B cell (primary cell): ENCODE results near the gene AICDA. TPM values are rescaled to one million over a fixed set of nuclear protein-coding genes. Genes with fewer than 3 reads are reported as not detected.
A peak's percentile ranks its signal among the peaks of the same experiment; 100 is the strongest.

Experiments used
- ATAC-seq: fragments of 200-7000 bp; cut with Tn5 transposase; one replicate; pipeline ENCODE4 v1.10.0; 2021; ENCODE audit warnings: low read depth, mild to moderate bottlenecking, moderate number of reproducible peaks, moderate library complexity
- CTCF ChIA-PET: fragments of 350-600 bp; sonication (Branson Sonifier 250); formaldehyde crosslinking; loops from one replicate; lab custom pipeline; 2021; ENCODE audit warnings: antibody characterized with exemption, inconsistent platforms; lab: Charles Lee
- POLR2A ChIA-PET: fragments of 350-600 bp; sonication (Branson Sonifier 250); formaldehyde crosslinking; loops from one replicate; lab custom pipeline; 2021; ENCODE audit warnings: antibody characterized with exemption; lab: Charles Lee
- DNase-seq: peaks from one replicate; pipeline ENCODE4 v3.0.0; 2013
- H2AFZ ChIP-seq: 2 replicates; pipeline ENCODE4 v1.6.1; 2012; ENCODE audit warnings: mild to moderate bottlenecking, low read depth, low read length; ENCODE audit not compliant: insufficient read depth, poor library complexity, severe bottlenecking
- H3K27ac ChIP-seq, 2 donors: 1 replicate in 1 of 2; 2 replicates in 1 of 2; pipeline ENCODE4 v1.5.1; 2012 to 2013; ENCODE audit warnings: low read length in 2 of 2, mild to moderate bottlenecking in 2 of 2, moderate library complexity in 1 of 2
- H3K27me3 ChIP-seq, 4 experiments: fragments of 200-600 bp in 1 of 4; sonication (generic) in 1 of 4; replicated peaks in 1 of 4; 1 replicate in 2 of 4; 2 replicates in 2 of 4; pipeline versions ENCODE4 v1.6.1 to v1.7.0; 2013 to 2016; ENCODE audit warnings: low read length in 3 of 4, mild to moderate bottlenecking in 2 of 4, mixed read lengths in 1 of 4, moderate library complexity in 1 of 4; ENCODE audit not compliant: insufficient read depth in 4 of 4, control insufficient read depth in 3 of 4; ENCODE audit errors: control extremely low read depth in 1 of 4
- H3K36me3 ChIP-seq, 2 experiments: replicated peaks in 1 of 2; 1 replicate in 1 of 2; 2 replicates in 1 of 2; pipeline versions ENCODE4 v1.6.1 to v1.7.1; 2013; ENCODE audit warnings: low read length in 1 of 2; ENCODE audit not compliant: insufficient read depth in 2 of 2, control insufficient read depth in 1 of 2; ENCODE audit errors: control extremely low read depth in 1 of 2, extremely low read depth in 1 of 2
- H3K4me1 ChIP-seq, 2 donors: fragments of 200-600 bp in 1 of 2; sonication (generic) in 1 of 2; 1 replicate in 1 of 2; 2 replicates in 1 of 2; pipeline versions ENCODE4 v1.5.1 to v1.6.1; 2013 to 2017; ENCODE audit warnings: low read length in 2 of 2; ENCODE audit not compliant: control insufficient read depth in 2 of 2, insufficient read depth in 2 of 2
- H3K4me2 ChIP-seq: replicated peaks from 2 replicates; pipeline ENCODE3; 2012; ENCODE audit warnings: mild to moderate bottlenecking, low read depth, low read length; ENCODE audit not compliant: poor library complexity, severe bottlenecking
- H3K4me3 ChIP-seq, 5 experiments: fragments of 200-600 bp in 1 of 5; sonication (generic) in 1 of 5; 1 replicate in 3 of 5; 2 replicates in 2 of 5; pipeline versions ENCODE4 v1.5.1 to v1.7.0; 2011 to 2016; ENCODE audit warnings: low read length in 4 of 5, mild to moderate bottlenecking in 4 of 5, low read depth in 2 of 5, control low read depth in 1 of 5, moderate library complexity in 1 of 5; ENCODE audit not compliant: insufficient read depth in 1 of 5; ENCODE audit errors: control extremely low read depth in 1 of 5, extremely low read depth in 1 of 5
- H3K79me2 ChIP-seq: fragments of 200-600 bp; sonication (generic); one replicate; pipeline ENCODE4 v1.6.0; 2016; ENCODE audit warnings: low read length; ENCODE audit not compliant: control insufficient read depth, insufficient read depth
- H3K9ac ChIP-seq: fragments of 200-600 bp; sonication (generic); 2 replicates; pipeline ENCODE4 v1.6.1; 2017; ENCODE audit warnings: mild to moderate bottlenecking, low read length, moderate library complexity
- H3K9me3 ChIP-seq, 3 donors: one replicate each; pipeline versions ENCODE4 v1.6.1 to v1.7.1; 2013; ENCODE audit warnings: low read length in 2 of 3; ENCODE audit not compliant: control insufficient read depth in 2 of 3, insufficient read depth in 1 of 3; ENCODE audit errors: control extremely low read depth in 1 of 3
- H4K20me1 ChIP-seq: 2 replicates; pipeline ENCODE4 v1.6.0; 2012; ENCODE audit warnings: mild to moderate bottlenecking, low read length; ENCODE audit not compliant: insufficient read depth, control insufficient read depth, poor library complexity, severe bottlenecking
- H3K27ac Mint-ChIP-seq: one replicate; pipeline ENCODE4 v1.8.0; 2021; ENCODE audit warnings: mixed read lengths
- H3K27me3 Mint-ChIP-seq: one replicate; pipeline ENCODE4 v1.8.0; 2021; ENCODE audit warnings: mixed read lengths
- H3K4me1 Mint-ChIP-seq: one replicate; pipeline ENCODE4 v1.8.0; 2021; ENCODE audit warnings: mixed read lengths
- H3K4me3 Mint-ChIP-seq: one replicate; pipeline ENCODE4 v1.8.0; 2021; ENCODE audit warnings: mixed read lengths
- H3K9me3 Mint-ChIP-seq: one replicate; pipeline ENCODE4 v1.8.0; 2022; ENCODE audit warnings: mixed read lengths; ENCODE audit not compliant: insufficient read depth
- CTCF ChIP-seq: fragments of 200-600 bp; IDR thresholded peaks from one replicate; pipeline ENCODE4 v1.8.0; 2022; ENCODE audit warnings: antibody characterized with exemption, mild to moderate bottlenecking
- EZH2 ChIP-seq: IDR thresholded peaks from 2 replicates; pipeline ENCODE4 v1.6.1; 2012; ENCODE audit warnings: borderline replicate concordance, low read depth, mild to moderate bottlenecking, moderate library complexity, low read length; ENCODE audit not compliant: insufficient read depth, poor library complexity, severe bottlenecking
- WGBS: methylation state at CpG from one replicate; pipeline ENCODE4 v1.1.5; 2013; ENCODE audit warnings: missing lambda C conversion rate; ENCODE audit not compliant: insufficient coverage; 5-methylcytosine and 5-hydroxymethylcytosine counted together
- intact Hi-C: fragments of 100-400 bp; cut with micrococcal nuclease; formaldehyde crosslinking; loops from one replicate; pipeline ENCODE4 v1.10.0; 2022
- polyA plus RNA-seq: library from polyadenylated mRNA; depleted of rRNA; stranded (reverse); fragments of >200 nt; gene quantifications from 2 replicates; pipeline ENCODE4 v1.2.3, GENCODE V29; 2012
- total RNA-seq, 2 donors: library from RNA; stranded (reverse); fragments of 120-200 nt in 1 of 2; gene quantifications; 1 replicate in 1 of 2; 2 replicates in 1 of 2; pipeline versions ENCODE4 v1.2.3 to v1.2.4, GENCODE V29; 2013 to 2022

The AICDA gene
- total and polyA plus RNA-seq, 2 donors (not counting 1 experiment from before 2014, with no cell fraction given) = 0.94 to 1.0 TPM

GRCh38 chr12:8609061-8609570 is 3.5 kb downstream of the AICDA start:
- H3K79me2 ChIP-seq = no peaks in the 10 kb centered on the region
- peak overlapping the region; percentile 12 for H3K27ac Mint-ChIP-seq
- H3K4me3 Mint-ChIP-seq = peak overlapping the region; percentile 87
- H3K9ac ChIP-seq = peak overlapping the region; percentile 57
- H3K27me3 ChIP-seq = no peaks in the 10 kb centered on the region
- DNase-seq (peak; percentile 34), ATAC-seq (peak; percentile 31)
- H3K27me3 Mint-ChIP-seq = no peaks in the 10 kb centered on the region
- H3K9me3 ChIP-seq = no peaks in the 10 kb centered on the region
- H4K20me1 ChIP-seq = no peaks in the 10 kb centered on the region
- ChIA-PET POLR2A (interaction anchor here (1.0 kb wide), 1 partner anchor 11 kb away, joined by 3 read pairs; no protein-coding TSS in a partner anchor), CTCF (interaction anchor here (0.9 to 4.1 kb wide), 8 partner anchors 9 to 251 kb away, joined by 3 to 30 read pairs (median 4); no protein-coding TSS in a partner anchor)
- peaks cover 27% of the 10 kb centered on the region for H3K4me1 Mint-ChIP-seq
- no peaks in the 10 kb centered on the region for H3K9me3 Mint-ChIP-seq
- peak overlapping the region in 1 of 2 donors; percentile 3 for H3K27ac ChIP-seq
- intact Hi-C loops = loop anchor here (2.0 kb wide), 1 partner anchor 64 kb away; no protein-coding TSS in a partner anchor
- H3K4me3 ChIP-seq = peak overlapping the region in 4 of 5 experiments; percentile 17 to 50 (median 31)
- TF ChIP-seq EZH2 (no peak), CTCF (peak; percentile 50)
- H2AFZ ChIP-seq = peak overlapping the region; percentile 73
- WGBS = 0% methylated on average over 1 of the region's 5 CpGs
- peaks cover 13 to 17% of the 10 kb centered on the region in 2 donors for H3K4me1 ChIP-seq
- H3K36me3 ChIP-seq = no peaks in the 10 kb centered on the region
- peak overlapping the region; percentile 62 for H3K4me2 ChIP-seq

DNA sequence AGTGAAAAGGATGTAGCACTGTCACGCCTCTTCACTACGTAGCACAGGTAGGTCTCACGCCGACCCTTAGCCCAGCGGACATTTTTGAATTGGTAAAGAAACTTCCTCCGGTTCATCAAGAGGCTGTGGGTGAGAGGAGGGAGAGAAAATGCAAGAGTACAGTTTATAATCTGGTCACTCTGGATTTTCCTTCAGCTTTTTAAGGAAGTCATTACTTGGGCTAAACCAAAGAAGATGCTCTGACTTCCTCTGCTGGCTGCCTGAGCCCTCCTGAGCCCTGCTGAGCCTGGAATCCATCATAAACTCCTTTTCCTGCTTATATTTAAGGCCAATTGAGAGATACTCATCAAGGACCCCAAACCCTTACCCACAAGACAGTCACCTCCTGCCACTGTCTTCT is 5.8 kb downstream of the AICDA start:
- H3K27me3 Mint-ChIP-seq = peaks cover 4% of the 10 kb centered on the region
- no peak overlapping the region for H2AFZ ChIP-seq
- H3K27me3 ChIP-seq = no peaks in the 10 kb centered on the region
- H3K36me3 ChIP-seq = no peaks in the 10 kb centered on the region
- no peak overlapping the region for H3K4me3 ChIP-seq
- H4K20me1 ChIP-seq = no peaks in the 10 kb centered on the region
- intact Hi-C loops = no loop called here
- H3K9me3 ChIP-seq = no peaks in the 10 kb centered on the region
- no peak overlapping the region for H3K27ac ChIP-seq
- DNase-seq (no peak), ATAC-seq (no peak)
- no peak overlapping the region for H3K27ac Mint-ChIP-seq
- POLR2A ChIA-PET = no interaction called here
- TF ChIP-seq CTCF = no peak
- no peak for TF ChIP-seq EZH2
- no peaks in the 10 kb centered on the region for H3K9me3 Mint-ChIP-seq
- no peak overlapping the region for H3K4me3 Mint-ChIP-seq
- no peaks in the 10 kb centered on the region for H3K79me2 ChIP-seq
- H3K4me1 ChIP-seq = peaks cover 13 to 17% of the 10 kb centered on the region in 2 donors
- H3K9ac ChIP-seq = no peak overlapping the region
- CTCF ChIA-PET = no interaction called here
- 97% methylated on average over 6 of the region's 6 CpGs for WGBS
- no peak overlapping the region for H3K4me2 ChIP-seq
- H3K4me1 Mint-ChIP-seq = peaks cover 26% of the 10 kb centered on the region
